ENCODE results near the gene CAPN15.

- TF ChIP-seq POLR2A (IDR thresholded peaks at IDR 0.05) (peak in 1 of 2 donors; percentile 91), CTCF (IDR thresholded peaks at IDR 0.05) (peak in 5 of 12 donors; percentile 6 to 33 (median 26))
Measured at GRCh38 chr16:527015-527903, at the start of gene CAPN15.

Data from heart left ventricle (tissue), 13 donors.